WTC11 (cell line): ENCODE results near the gene SRC. TPM values are rescaled to one million over a fixed set of nuclear protein-coding genes. Genes with fewer than 3 reads are reported as not detected.

Source experiments
- ATAC-seq: fragments of 200-7000 bp; cut with Tn5 transposase; 2 replicates; pipeline ENCODE4 v1.10.0; 2021; ENCODE audit warnings: mild to moderate bottlenecking, moderate library complexity
- CTCF ChIA-PET: fragments of 300-600 bp; sonication (Branson Sonifier 250); formaldehyde crosslinking; loops from one replicate; lab custom pipeline; 2021; ENCODE audit warnings: antibody characterized with exemption; lab: Charles Lee
- POLR2A ChIA-PET: fragments of 350-600 bp; sonication (Branson Sonifier 250); formaldehyde crosslinking; loops from one replicate; lab custom pipeline; 2021; ENCODE audit warnings: antibody characterized with exemption; lab: Charles Lee
- DNase-seq: peaks from one replicate; pipeline ENCODE4 v3.0.0; 2021; ENCODE audit warnings: low spot score
- H3K27ac Mint-ChIP-seq: 2 replicates; pipeline ENCODE4 v1.8.0; 2021; ENCODE audit warnings: mixed read lengths
- H3K27me3 Mint-ChIP-seq: 2 replicates; pipeline ENCODE4 v1.8.0; 2021; ENCODE audit warnings: low read depth, mild to moderate bottlenecking, moderate library complexity, mixed read lengths
- H3K36me3 Mint-ChIP-seq: 2 replicates; pipeline ENCODE4 v1.8.0; 2021; ENCODE audit warnings: mixed read lengths
- H3K4me1 Mint-ChIP-seq: 2 replicates; pipeline ENCODE4 v1.8.0; 2022; ENCODE audit warnings: mixed read lengths
- H3K4me3 Mint-ChIP-seq: 2 replicates; pipeline ENCODE4 v1.8.0; 2021; ENCODE audit warnings: mild to moderate bottlenecking, moderate library complexity, mixed read lengths
- H3K9me3 Mint-ChIP-seq: 2 replicates; pipeline ENCODE4 v1.8.0; 2021; ENCODE audit warnings: mixed read lengths
- ATF1 ChIP-seq: sonication (generic); formaldehyde crosslinking; IDR thresholded peaks from 2 replicates; pipeline ENCODE4 v1.8.1; 2023; ENCODE audit warnings: mild to moderate bottlenecking, moderate library complexity, missing genetic modification reagents
- ATF3 ChIP-seq: sonication (generic); formaldehyde crosslinking; conservative IDR thresholded peaks from 2 replicates; pipeline ENCODE4 v1.8.1; 2022; ENCODE audit warnings: mild to moderate bottlenecking, missing genetic modification reagents
- CDX4 ChIP-seq: fragments of 250-450 bp; sonication (Bioruptor Pico); IDR thresholded peaks from 2 replicates; pipeline ENCODE4 v1.9.0; 2021; ENCODE audit warnings: moderate library complexity, mild to moderate bottlenecking, inconsistent platforms, borderline replicate concordance
- CREB1 ChIP-seq: sonication (generic); formaldehyde crosslinking; IDR thresholded peaks from 2 replicates; pipeline ENCODE4 v1.8.0; 2023; ENCODE audit warnings: mild to moderate bottlenecking, missing genetic modification reagents
- ERG ChIP-seq: fragments of 250-450 bp; sonication (Bioruptor Pico); IDR thresholded peaks from 2 replicates; pipeline ENCODE4 v1.8.0; 2021; ENCODE audit warnings: mild to moderate bottlenecking
- GRHL2 ChIP-seq: fragments of 250-450 bp; sonication (Bioruptor Pico); IDR thresholded peaks from 2 replicates; pipeline ENCODE4 v1.8.0; 2022; ENCODE audit warnings: mild to moderate bottlenecking, moderate library complexity; ENCODE audit not compliant: insufficient replicate concordance, severe bottlenecking
- HMGXB4 ChIP-seq: sonication (generic); formaldehyde crosslinking; IDR thresholded peaks from 2 replicates; pipeline ENCODE4 v1.8.1; 2023; ENCODE audit warnings: mild to moderate bottlenecking, moderate library complexity, missing genetic modification reagents
- JUN ChIP-seq: sonication (generic); formaldehyde crosslinking; IDR thresholded peaks from 2 replicates; pipeline ENCODE4 v1.8.0; 2023; ENCODE audit warnings: mild to moderate bottlenecking, missing genetic modification reagents
- MXD4 ChIP-seq: fragments of 250-450 bp; sonication (Bioruptor Pico); IDR thresholded peaks from 2 replicates; pipeline ENCODE4 v1.8.0; 2021; ENCODE audit warnings: mild to moderate bottlenecking, moderate library complexity, borderline replicate concordance
- NR2C2 ChIP-seq: sonication (generic); formaldehyde crosslinking; IDR thresholded peaks from 2 replicates; pipeline ENCODE4 v1.8.0; 2022; ENCODE audit warnings: mild to moderate bottlenecking, missing genetic modification reagents
- SOX15 ChIP-seq: fragments of 250-450 bp; sonication (Bioruptor Pico); IDR thresholded peaks from 2 replicates; pipeline ENCODE4 v1.9.0; 2021; ENCODE audit warnings: mild to moderate bottlenecking
- TCF7 ChIP-seq: sonication (generic); formaldehyde crosslinking; IDR thresholded peaks from 2 replicates; pipeline ENCODE4 v1.8.0; 2022; ENCODE audit warnings: mild to moderate bottlenecking, low read depth, missing genetic modification reagents, moderate library complexity
- TP53 ChIP-seq: sonication (generic); formaldehyde crosslinking; IDR thresholded peaks from 2 replicates; pipeline ENCODE4 v1.8.1; 2023; ENCODE audit warnings: mild to moderate bottlenecking, missing genetic modification reagents
- ZBTB21 ChIP-seq: sonication (generic); formaldehyde crosslinking; IDR thresholded peaks from 2 replicates; pipeline ENCODE4 v1.8.1; 2023; ENCODE audit warnings: mild to moderate bottlenecking, missing genetic modification reagents, borderline replicate concordance
- ZNF425 ChIP-seq: fragments of 250-450 bp; sonication (Bioruptor Pico); conservative IDR thresholded peaks from 2 replicates; pipeline ENCODE4 v1.9.0; 2021; ENCODE audit warnings: mild to moderate bottlenecking
- total RNA-seq: library from RNA; stranded (reverse); gene quantifications from 3 replicates; pipeline ENCODE4 v1.2.3, GENCODE V29; 2021
- TF ChIP-seq, protein P1 (sequence below): fragments of 250-450 bp; sonication (Bioruptor Pico); IDR thresholded peaks from 2 replicates; pipeline ENCODE4 v1.9.0; 2021; ENCODE audit warnings: mild to moderate bottlenecking, borderline replicate concordance
- TF ChIP-seq, protein P2 (sequence below): sonication (generic); formaldehyde crosslinking; IDR thresholded peaks from 2 replicates; pipeline ENCODE4 v1.8.1; 2022; ENCODE audit warnings: low read depth, missing genetic modification reagents, borderline replicate concordance

SRC gene
- total RNA-seq, 1 experiment from 2014 or later: 33.3 TPM

GRCh38 chr20:37414224-37415035 lies 68.5 kb downstream of the SRC start:
- Mint-ChIP-seq H3K9me3 (no peaks in the 10 kb centered on the region), H3K4me3 (peak overlapping the region; percentile 32), H3K27ac (no peak overlapping the region), H3K36me3 (no peaks in the 10 kb centered on the region), H3K27me3 (peaks cover 18% of the 10 kb centered on the region), H3K4me1 (peaks cover 19% of the 10 kb centered on the region)
- CTCF ChIA-PET: interaction anchor here (0.8 to 3.3 kb wide), 2 partner anchors 18 to 129 kb away, joined by 3 to 13 read pairs; no protein-coding TSS in a partner anchor
- POLR2A ChIA-PET: no interaction called here
- ATAC-seq (peak; percentile 10; the same call in 1 of the 2 replicates), DNase-seq (no peak)
- TF ChIP-seq CDX4: no peak
- no peak for TF ChIP-seq ATF1 (CRISPR knock-in tag)
- no peak for TF ChIP-seq GRHL2 (CRISPR knock-in tag)
- no peak for TF ChIP-seq TP53 (CRISPR knock-in tag)
- TF ChIP-seq, protein P1, sequence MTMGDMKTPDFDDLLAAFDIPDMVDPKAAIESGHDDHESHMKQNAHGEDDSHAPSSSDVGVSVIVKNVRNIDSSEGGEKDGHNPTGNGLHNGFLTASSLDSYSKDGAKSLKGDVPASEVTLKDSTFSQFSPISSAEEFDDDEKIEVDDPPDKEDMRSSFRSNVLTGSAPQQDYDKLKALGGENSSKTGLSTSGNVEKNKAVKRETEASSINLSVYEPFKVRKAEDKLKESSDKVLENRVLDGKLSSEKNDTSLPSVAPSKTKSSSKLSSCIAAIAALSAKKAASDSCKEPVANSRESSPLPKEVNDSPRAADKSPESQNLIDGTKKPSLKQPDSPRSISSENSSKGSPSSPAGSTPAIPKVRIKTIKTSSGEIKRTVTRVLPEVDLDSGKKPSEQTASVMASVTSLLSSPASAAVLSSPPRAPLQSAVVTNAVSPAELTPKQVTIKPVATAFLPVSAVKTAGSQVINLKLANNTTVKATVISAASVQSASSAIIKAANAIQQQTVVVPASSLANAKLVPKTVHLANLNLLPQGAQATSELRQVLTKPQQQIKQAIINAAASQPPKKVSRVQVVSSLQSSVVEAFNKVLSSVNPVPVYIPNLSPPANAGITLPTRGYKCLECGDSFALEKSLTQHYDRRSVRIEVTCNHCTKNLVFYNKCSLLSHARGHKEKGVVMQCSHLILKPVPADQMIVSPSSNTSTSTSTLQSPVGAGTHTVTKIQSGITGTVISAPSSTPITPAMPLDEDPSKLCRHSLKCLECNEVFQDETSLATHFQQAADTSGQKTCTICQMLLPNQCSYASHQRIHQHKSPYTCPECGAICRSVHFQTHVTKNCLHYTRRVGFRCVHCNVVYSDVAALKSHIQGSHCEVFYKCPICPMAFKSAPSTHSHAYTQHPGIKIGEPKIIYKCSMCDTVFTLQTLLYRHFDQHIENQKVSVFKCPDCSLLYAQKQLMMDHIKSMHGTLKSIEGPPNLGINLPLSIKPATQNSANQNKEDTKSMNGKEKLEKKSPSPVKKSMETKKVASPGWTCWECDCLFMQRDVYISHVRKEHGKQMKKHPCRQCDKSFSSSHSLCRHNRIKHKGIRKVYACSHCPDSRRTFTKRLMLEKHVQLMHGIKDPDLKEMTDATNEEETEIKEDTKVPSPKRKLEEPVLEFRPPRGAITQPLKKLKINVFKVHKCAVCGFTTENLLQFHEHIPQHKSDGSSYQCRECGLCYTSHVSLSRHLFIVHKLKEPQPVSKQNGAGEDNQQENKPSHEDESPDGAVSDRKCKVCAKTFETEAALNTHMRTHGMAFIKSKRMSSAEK (CRISPR knock-in tag): no peak
- TF ChIP-seq ATF3 (CRISPR knock-in tag): no peak
- TF ChIP-seq CREB1: no peak
- TF ChIP-seq SOX15 (CRISPR knock-in tag): no peak
- TF ChIP-seq MXD4: no peak
- TF ChIP-seq, protein P2, sequence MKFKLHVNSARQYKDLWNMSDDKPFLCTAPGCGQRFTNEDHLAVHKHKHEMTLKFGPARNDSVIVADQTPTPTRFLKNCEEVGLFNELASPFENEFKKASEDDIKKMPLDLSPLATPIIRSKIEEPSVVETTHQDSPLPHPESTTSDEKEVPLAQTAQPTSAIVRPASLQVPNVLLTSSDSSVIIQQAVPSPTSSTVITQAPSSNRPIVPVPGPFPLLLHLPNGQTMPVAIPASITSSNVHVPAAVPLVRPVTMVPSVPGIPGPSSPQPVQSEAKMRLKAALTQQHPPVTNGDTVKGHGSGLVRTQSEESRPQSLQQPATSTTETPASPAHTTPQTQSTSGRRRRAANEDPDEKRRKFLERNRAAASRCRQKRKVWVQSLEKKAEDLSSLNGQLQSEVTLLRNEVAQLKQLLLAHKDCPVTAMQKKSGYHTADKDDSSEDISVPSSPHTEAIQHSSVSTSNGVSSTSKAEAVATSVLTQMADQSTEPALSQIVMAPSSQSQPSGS (CRISPR knock-in tag): no peak
- TF ChIP-seq ZBTB21 (CRISPR knock-in tag): no peak
- no peak for TF ChIP-seq ERG (CRISPR knock-in tag)
- TF ChIP-seq TCF7 (CRISPR knock-in tag): no peak

DNA sequence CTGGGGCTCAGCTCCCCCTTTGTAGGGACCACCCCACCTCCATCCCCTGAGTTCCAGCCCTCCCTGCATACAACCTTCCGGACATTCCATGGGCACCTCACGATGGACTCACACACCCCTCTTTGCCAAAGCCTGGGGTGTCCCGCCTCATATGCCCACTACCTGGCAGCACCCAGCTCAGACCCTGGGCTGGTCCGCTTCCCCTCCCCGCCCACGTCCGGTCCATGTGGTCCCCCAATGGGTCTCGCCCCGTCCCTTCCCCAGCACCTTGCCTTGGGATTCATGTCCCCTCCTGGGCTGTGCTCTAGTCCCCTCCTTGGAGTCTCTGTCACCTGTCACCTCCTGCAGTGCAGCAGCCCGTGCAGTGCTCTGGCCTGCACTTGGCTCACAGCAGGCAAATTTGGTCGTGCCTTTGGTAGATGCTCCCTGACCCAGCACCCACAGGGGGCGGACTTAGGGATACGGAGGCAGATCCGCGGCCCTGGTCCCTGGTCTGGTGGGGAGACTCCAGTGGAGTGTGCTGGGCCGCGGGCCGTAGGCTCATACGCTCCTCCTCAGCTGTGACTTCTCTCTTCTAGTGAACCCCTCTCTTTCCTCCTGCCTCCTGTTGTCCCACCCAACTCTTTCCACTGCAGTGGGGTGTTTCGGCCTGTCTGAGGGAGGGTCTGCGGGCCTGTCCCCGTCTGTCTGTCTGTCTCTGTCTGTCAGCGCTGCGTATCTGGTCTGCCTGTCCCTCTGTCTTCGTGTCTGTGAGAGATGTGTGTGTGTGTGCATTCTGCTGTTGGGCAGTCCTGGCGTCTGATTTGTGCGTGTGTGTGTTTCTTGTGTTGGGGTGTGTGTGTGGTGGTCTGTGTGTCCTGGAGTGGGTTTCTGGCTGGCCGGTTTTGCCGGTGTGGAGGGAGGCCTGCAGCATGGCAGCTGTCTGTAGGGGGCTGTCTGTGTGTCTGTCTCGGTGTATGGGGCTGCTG lies 69.5 kb downstream of the SRC start:
- Mint-ChIP-seq H3K36me3 (no peaks in the 10 kb centered on the region), H3K27ac (no peak overlapping the region), H3K4me3 (no peak overlapping the region), H3K4me1 (peaks cover 21% of the 10 kb centered on the region), H3K9me3 (no peaks in the 10 kb centered on the region), H3K27me3 (peaks cover 18% of the 10 kb centered on the region)
- ATAC-seq: no peak
- DNase-seq: no peak
- CTCF ChIA-PET: interaction anchor here (0.8 to 3.3 kb wide), 3 partner anchors 18 to 128 kb away, joined by 3 to 13 read pairs (median 9); no protein-coding TSS in a partner anchor
- POLR2A ChIA-PET: interaction anchor here (0.9 kb wide), 1 partner anchor 20 kb away, joined by 3 read pairs; no protein-coding TSS in a partner anchor
- no peak for TF ChIP-seq ZNF425 (CRISPR knock-in tag)
- no peak for TF ChIP-seq NR2C2 (CRISPR knock-in tag)
- no peak for TF ChIP-seq JUN (CRISPR knock-in tag)
- no peak for TF ChIP-seq HMGXB4 (CRISPR knock-in tag)
- TF ChIP-seq CREB1: no peak
